MCF 10A (cell line): ENCODE measurements around the gene MORN1. TPM values are rescaled to one million over a fixed set of nuclear protein-coding genes. Genes with fewer than 3 reads are reported as not detected.

Experiments
- BruUV-seq: library from RNA; stranded (reverse); fragments of 400-500 nt; replicated peaks from 2 replicates; lab custom pipeline; 2021; lab: Mats Ljungman, UMichigan
- CTCF ChIA-PET: fragments of 300-600 bp; sonication (Branson Sonifier 250); formaldehyde crosslinking; extraction: SDS; loops from one replicate; lab custom pipeline; 2021; ENCODE audit warnings: antibody characterized with exemption, inconsistent platforms; lab: Yijun Ruan, JAX
- POLR2A ChIA-PET: fragments of 300-600, 350-650 bp; sonication (Branson Sonifier 250); formaldehyde crosslinking; extraction: SDS; loops from one replicate; lab custom pipeline; 2020; ENCODE audit warnings: antibody characterized with exemption, inconsistent platforms; lab: Yijun Ruan, JAX
- DNase-seq: peaks from one replicate; pipeline ENCODE4 v3.0.0-alpha.2; 2018; ENCODE audit not compliant: unreplicated experiment
- H3K27ac Mint-ChIP-seq: one replicate; pipeline ENCODE4 v1.8.0; 2022; ENCODE audit warnings: mild to moderate bottlenecking, low read depth, mixed read lengths; ENCODE audit not compliant: unreplicated experiment
- H3K27me3 Mint-ChIP-seq: one replicate; pipeline ENCODE4 v1.8.0; 2022; ENCODE audit warnings: mixed read lengths; ENCODE audit not compliant: insufficient read depth, unreplicated experiment
- H3K36me3 Mint-ChIP-seq: one replicate; pipeline ENCODE4 v1.8.0; 2022; ENCODE audit warnings: mild to moderate bottlenecking, moderate library complexity, mixed read lengths; ENCODE audit not compliant: insufficient read depth, unreplicated experiment
- H3K4me1 Mint-ChIP-seq: one replicate; pipeline ENCODE4 v1.8.0; 2022; ENCODE audit warnings: mixed read lengths; ENCODE audit not compliant: insufficient read depth, unreplicated experiment
- H3K4me3 Mint-ChIP-seq: one replicate; pipeline ENCODE4 v1.8.0; 2022; ENCODE audit warnings: mild to moderate bottlenecking, moderate library complexity, mixed read lengths; ENCODE audit not compliant: unreplicated experiment
- H3K9me3 Mint-ChIP-seq: one replicate; pipeline ENCODE4 v1.8.0; 2022; ENCODE audit warnings: mixed read lengths; ENCODE audit not compliant: unreplicated experiment
- intact Hi-C: fragments of 100-400 bp; cut with micrococcal nuclease; formaldehyde crosslinking; loops from 2 replicates; pipeline ENCODE4 v1.14.1; 2022
- total RNA-seq: library from RNA; stranded (reverse); gene quantifications from 2 replicates; pipeline ENCODE4 v1.2.3, GENCODE V29; 2022
- TF ChIP-seq, protein P1 (sequence below): fragments of 200-600 bp; IDR thresholded peaks from one replicate; pipeline ENCODE4 v1.8.0; 2022; ENCODE audit warnings: antibody characterized with exemption, mild to moderate bottlenecking; ENCODE audit not compliant: unreplicated experiment

The MORN1 gene
- total RNA-seq, 1 experiment from 2014 or later, result 19.4 TPM

DNA sequence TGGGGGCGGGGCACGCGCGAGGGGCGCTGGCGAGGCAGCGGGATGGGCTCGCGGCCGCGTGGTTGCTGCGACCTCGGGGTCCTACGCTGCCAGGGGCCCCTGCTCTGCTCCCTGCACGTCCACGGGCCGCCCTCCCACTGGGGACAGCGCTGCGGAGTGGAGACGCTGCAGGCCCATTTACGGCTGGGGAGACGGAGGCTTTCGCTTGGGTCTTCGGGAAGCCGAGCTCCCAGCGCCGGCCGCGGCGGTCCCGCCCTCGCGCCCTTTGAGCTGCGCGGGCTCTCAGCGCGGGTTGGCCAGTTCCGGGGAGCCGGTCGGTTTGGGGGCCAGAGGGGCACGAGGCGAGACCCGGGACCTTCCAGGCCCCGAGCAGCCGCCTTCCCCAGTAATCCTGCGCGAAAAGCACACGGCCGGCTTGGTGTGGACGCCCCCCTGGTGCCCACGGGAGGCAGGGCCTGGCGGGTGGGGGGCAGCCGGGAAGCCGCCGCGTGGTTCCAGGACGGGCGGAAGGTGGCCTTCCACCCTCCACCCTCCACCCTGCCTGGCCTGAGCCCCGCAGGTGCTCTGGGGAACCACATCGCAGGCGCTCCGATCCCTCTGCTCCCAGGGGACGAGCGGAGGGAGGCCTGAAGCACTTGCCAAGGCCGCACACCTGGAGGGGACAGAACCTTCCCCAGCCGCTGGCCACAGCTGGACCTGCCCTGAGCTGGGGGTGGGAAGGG lies 21.6 kb upstream of the MORN1 start:
- Mint-ChIP-seq H3K27me3 (no peaks in the 10 kb centered on the region), H3K4me3 (peak overlapping the region; percentile 75), H3K36me3 (no peaks in the 10 kb centered on the region), H3K9me3 (no peaks in the 10 kb centered on the region), H3K27ac (no peak overlapping the region), H3K4me1 (peaks cover 8% of the 10 kb centered on the region)
- TF ChIP-seq, protein P1, sequence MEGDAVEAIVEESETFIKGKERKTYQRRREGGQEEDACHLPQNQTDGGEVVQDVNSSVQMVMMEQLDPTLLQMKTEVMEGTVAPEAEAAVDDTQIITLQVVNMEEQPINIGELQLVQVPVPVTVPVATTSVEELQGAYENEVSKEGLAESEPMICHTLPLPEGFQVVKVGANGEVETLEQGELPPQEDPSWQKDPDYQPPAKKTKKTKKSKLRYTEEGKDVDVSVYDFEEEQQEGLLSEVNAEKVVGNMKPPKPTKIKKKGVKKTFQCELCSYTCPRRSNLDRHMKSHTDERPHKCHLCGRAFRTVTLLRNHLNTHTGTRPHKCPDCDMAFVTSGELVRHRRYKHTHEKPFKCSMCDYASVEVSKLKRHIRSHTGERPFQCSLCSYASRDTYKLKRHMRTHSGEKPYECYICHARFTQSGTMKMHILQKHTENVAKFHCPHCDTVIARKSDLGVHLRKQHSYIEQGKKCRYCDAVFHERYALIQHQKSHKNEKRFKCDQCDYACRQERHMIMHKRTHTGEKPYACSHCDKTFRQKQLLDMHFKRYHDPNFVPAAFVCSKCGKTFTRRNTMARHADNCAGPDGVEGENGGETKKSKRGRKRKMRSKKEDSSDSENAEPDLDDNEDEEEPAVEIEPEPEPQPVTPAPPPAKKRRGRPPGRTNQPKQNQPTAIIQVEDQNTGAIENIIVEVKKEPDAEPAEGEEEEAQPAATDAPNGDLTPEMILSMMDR, result no peak
- CTCF ChIA-PET, result interaction anchor here (0.6 to 1.7 kb wide), 8 partner anchors 8 to 1011 kb away, joined by 3 to 13 read pairs (median 3); no protein-coding TSS in a partner anchor
- POLR2A ChIA-PET, result interaction anchor here (0.6 to 2.9 kb wide), 9 partner anchors 16 to 1277 kb away, joined by 3 to 22 read pairs (median 4); partner anchors contain the start of genes MORN1, PANK4 and RER1
- DNase-seq, result peak; percentile 64
- intact Hi-C loops, result no loop called here
- no TSS peak for BruUV-seq

DNA sequence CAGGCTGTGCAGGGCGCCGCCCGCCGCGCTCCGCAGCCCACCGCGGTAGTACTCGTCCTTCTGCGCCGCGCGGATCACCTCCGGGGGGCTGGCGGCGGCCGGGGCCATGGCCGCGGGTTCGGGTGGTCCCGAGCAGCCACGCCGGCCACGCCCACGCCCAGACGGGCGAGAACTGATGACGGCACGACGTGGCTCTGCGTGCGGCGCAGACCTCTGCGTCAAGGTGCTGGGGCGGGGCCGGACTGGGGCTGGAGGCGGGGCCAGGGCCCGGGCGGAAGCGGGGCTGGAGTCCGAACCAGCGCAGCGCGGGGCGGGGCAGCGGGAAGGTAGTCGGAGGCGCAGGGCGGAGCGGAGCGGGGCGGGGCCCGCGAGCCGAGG lies 21.0 kb upstream of the MORN1 start, which contains the start of gene PEX10:
TSS of gene PEX10 (minus strand) at position 170 of the 378 bp plus-strand sequence. CDS start at position 108, 62 bp downstream.
- POLR2A ChIA-PET, result interaction anchor here (0.8 to 2.9 kb wide), 8 partner anchors 16 to 1277 kb away, joined by 3 to 22 read pairs (median 6); partner anchors contain the start of gene PANK4
- CTCF ChIA-PET, result interaction anchor here (0.6 to 1.7 kb wide), 5 partner anchors 29 to 218 kb away, joined by 3 to 13 read pairs (median 3); partner anchors contain the start of gene FAAP20
- no TSS peak for BruUV-seq
- H3K27me3 Mint-ChIP-seq, result no peaks in the 10 kb centered on the region
- DNase-seq, result peak; percentile 94
- H3K36me3 Mint-ChIP-seq, result peaks cover 2% of the 10 kb centered on the region
- peaks cover 8% of the 10 kb centered on the region for H3K4me1 Mint-ChIP-seq
- peak within 1 kb of the TSS; percentile 75 for H3K4me3 Mint-ChIP-seq
- peak within 1 kb of the TSS; percentile 87 for H3K27ac Mint-ChIP-seq
- TF ChIP-seq, protein P1, result no peak
- intact Hi-C loops, result no loop called here
- no peaks in the 10 kb centered on the region for H3K9me3 Mint-ChIP-seq

DNA sequence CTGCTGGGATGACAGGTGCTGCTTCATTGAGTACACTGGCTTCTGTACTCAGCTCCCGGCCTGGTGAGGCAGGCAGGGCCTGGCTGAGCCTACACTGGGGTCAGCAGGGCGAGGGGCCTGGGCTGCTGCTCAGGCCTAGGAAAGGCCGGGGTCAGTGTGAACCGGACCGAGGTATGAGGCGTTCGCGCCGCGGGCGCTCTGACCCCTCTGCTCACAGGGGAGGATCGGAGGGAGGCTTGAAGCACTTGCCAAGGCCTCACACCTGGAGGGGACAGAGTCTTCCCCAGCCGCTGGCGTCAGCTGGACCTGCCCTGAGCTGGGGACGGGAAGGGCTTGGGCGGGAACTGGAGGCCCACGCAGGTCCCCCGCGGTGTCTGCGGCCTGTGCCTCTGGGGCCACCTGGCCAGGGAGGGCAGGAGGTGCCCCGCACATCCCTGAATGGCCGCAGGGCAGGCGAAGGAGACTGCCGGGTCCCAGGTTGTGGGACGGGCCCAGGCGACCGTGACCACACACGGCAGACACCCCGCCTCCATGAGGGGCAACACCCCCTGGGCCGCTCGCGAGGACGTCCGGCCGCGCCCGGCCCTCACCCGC lies 20.5 kb upstream of the MORN1 start:
- Mint-ChIP-seq H3K4me1 (peaks cover 8% of the 10 kb centered on the region), H3K9me3 (no peaks in the 10 kb centered on the region), H3K27me3 (no peaks in the 10 kb centered on the region), H3K4me3 (peak overlapping the region; percentile 75), H3K27ac (peak overlapping the region; percentile 87), H3K36me3 (peaks cover 7% of the 10 kb centered on the region)
- CTCF ChIA-PET, result interaction anchor here (0.7 to 1.0 kb wide), 2 partner anchors 200 to 217 kb away, joined by 3 read pairs; partner anchors contain the start of gene FAAP20
- POLR2A ChIA-PET, result interaction anchor here (0.8 to 2.9 kb wide), 3 partner anchors 173 to 223 kb away, joined by 4 to 6 read pairs (median 5); no protein-coding TSS in a partner anchor
- no TSS peak for BruUV-seq
- TF ChIP-seq, protein P1, result no peak
- intact Hi-C loops, result no loop called here
- peak; percentile 14 for DNase-seq

DNA sequence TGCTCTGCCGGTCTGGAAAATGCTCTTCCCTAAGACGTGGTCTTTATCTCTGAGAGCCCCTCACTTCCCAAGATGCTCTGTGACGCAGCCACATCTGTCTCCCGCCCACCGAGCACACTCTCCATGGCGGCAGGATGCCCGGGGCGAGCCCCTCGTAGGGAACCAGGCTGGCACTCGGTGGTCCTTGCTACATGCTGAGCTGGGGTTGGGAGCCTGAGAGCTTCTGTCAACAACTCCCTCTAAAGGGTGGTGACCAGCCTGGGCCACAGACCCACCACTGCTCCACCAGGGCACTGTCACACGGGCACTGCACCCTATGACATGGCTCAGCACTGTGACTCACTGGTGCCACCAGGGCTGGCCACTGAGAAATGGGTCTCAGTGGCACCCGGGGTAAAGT lies 18.4 kb upstream of the MORN1 start:
- no peaks in the 10 kb centered on the region for H3K9me3 Mint-ChIP-seq
- no peak overlapping the region for H3K4me3 Mint-ChIP-seq
- POLR2A ChIA-PET, result interaction anchor here (0.7 to 1.1 kb wide), 3 partner anchors 15 to 125 kb away, joined by 3 to 4 read pairs (median 3); partner anchors contain the start of genes MORN1 and RER1
- H3K27ac Mint-ChIP-seq, result no peak overlapping the region
- intact Hi-C loops, result no loop called here
- TF ChIP-seq, protein P1, result no peak
- no peak for DNase-seq
- no TSS peak for BruUV-seq
- CTCF ChIA-PET, result interaction anchor here (0.7 to 1.2 kb wide), 2 partner anchors 137 to 215 kb away, joined by 3 to 4 read pairs; partner anchors contain the start of gene FAAP20
- H3K27me3 Mint-ChIP-seq, result no peaks in the 10 kb centered on the region
- H3K4me1 Mint-ChIP-seq, result peaks cover 8% of the 10 kb centered on the region
- peaks cover 13% of the 10 kb centered on the region for H3K36me3 Mint-ChIP-seq
